OCI-LY1 (cell line): ENCODE data around the gene MRPL23.

ENCODE experiments used
- CTCF ChIP-seq: fragments of 200-600 bp; sonication (generic), shearing (Covaris generic); IDR thresholded peaks from 2 replicates; pipeline ENCODE4 v1.5.1; 2017; ENCODE audit warnings: mild to moderate bottlenecking, antibody characterized with exemption, low read length, moderate library complexity, mixed read lengths
- EZH2 ChIP-seq: fragments of 200-600 bp; sonication (generic), shearing (Covaris generic); IDR thresholded peaks from 2 replicates; pipeline ENCODE4 v1.8.0; 2017; ENCODE audit warnings: borderline replicate concordance, mixed run types, mild to moderate bottlenecking, antibody characterized with exemption, low read length, moderate library complexity, mixed read lengths

- TF ChIP-seq EZH2 (no peak), CTCF (no peak)
Measured at GRCh38 chr11:1964348-1964747, 17.2 kb downstream of the MRPL23 start.
